ENCODE measurements around the gene MLPH. TPM values are rescaled to one million over a fixed set of nuclear protein-coding genes. Genes with fewer than 3 reads are reported as not detected.

MLPH gene
- total RNA-seq, 2 donors from 2014 or later: 0.75 to 1.0 TPM

- Histone ChIP-seq H3K4me1 (ENCODE audit: control insufficient read depth, insufficient read depth, low read length) (peaks cover 6% of the 10 kb centered on the region), H3K9ac (ENCODE audit: extremely low read depth, low read length, poor library complexity, severe bottlenecking) (no peak overlapping the region), H3K36me3 (ENCODE audit: control insufficient read depth, insufficient read depth, low read length) (no peaks in the 10 kb centered on the region), H3K27me3 (ENCODE audit: control insufficient read depth, insufficient read depth, low read length, poor library complexity, severe bottlenecking) (no peaks in the 10 kb centered on the region), H3K4me3 (ENCODE audit: low read length) (no peak overlapping the region), H3K9me3 (ENCODE audit: control insufficient read depth, low read length) (no peaks in the 10 kb centered on the region), H3K27ac (ENCODE audit: low read depth, low read length) (no peak overlapping the region)
- Mint-ChIP-seq H3K27ac (no peak overlapping the region), H3K27me3 (ENCODE audit: insufficient read depth) (no peaks in the 10 kb centered on the region), H3K4me1 (peaks cover 15% of the 10 kb centered on the region), H3K9me3 (peaks cover 2% of the 10 kb centered on the region), H3K36me3 (ENCODE audit: low read depth) (peaks cover 3% of the 10 kb centered on the region), H3K4me3 (no peak overlapping the region)
- DNase-seq: no peak
- 88 to 100% methylated on average over 2 to 9 of the region's 9 CpGs for WGBS, 2 experiments (ENCODE audit: insufficient coverage in 1 of 2, insufficient read length in 1 of 2)
- TF ChIP-seq, protein P1, sequence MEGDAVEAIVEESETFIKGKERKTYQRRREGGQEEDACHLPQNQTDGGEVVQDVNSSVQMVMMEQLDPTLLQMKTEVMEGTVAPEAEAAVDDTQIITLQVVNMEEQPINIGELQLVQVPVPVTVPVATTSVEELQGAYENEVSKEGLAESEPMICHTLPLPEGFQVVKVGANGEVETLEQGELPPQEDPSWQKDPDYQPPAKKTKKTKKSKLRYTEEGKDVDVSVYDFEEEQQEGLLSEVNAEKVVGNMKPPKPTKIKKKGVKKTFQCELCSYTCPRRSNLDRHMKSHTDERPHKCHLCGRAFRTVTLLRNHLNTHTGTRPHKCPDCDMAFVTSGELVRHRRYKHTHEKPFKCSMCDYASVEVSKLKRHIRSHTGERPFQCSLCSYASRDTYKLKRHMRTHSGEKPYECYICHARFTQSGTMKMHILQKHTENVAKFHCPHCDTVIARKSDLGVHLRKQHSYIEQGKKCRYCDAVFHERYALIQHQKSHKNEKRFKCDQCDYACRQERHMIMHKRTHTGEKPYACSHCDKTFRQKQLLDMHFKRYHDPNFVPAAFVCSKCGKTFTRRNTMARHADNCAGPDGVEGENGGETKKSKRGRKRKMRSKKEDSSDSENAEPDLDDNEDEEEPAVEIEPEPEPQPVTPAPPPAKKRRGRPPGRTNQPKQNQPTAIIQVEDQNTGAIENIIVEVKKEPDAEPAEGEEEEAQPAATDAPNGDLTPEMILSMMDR (conservative IDR thresholded peaks at IDR 0.05): no peak
Observed at GRCh38 chr2:237568121-237568660, 81.1 kb downstream of the MLPH start.

DNA sequence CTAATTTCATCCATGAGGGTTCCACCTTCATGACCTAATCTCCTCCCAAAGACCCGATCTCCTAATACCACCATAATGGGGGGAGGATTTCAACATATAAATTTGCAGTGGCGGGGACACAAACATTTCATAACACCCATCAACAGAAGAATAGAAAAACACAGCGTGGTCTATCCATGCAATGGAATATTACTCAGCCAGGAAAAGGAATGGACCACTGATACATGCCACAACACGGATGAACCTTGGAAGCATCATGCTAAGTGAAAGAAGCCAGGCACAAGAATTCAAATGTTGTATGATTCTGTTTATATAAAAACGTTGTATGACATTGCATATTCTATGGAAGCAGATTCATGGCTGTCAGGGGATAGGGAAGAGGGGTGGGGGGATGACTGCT lies 82.0 kb downstream of the MLPH start:
- DNase-seq: no peak
- H3K27me3 ChIP-seq (ENCODE audit: control insufficient read depth, insufficient read depth, low read length, poor library complexity, severe bottlenecking): no peaks in the 10 kb centered on the region
- no peak overlapping the region for H3K9ac ChIP-seq (ENCODE audit: extremely low read depth, low read length, poor library complexity, severe bottlenecking)
- no peaks in the 10 kb centered on the region for H3K9me3 ChIP-seq (ENCODE audit: control insufficient read depth, low read length)
- H3K4me3 ChIP-seq (ENCODE audit: low read length): no peak overlapping the region
- 93% methylated on average over 4 to 5 of the region's 5 CpGs for WGBS, 2 experiments (ENCODE audit: insufficient coverage in 1 of 2, insufficient read length in 1 of 2)
- peaks cover 6% of the 10 kb centered on the region for H3K4me1 ChIP-seq (ENCODE audit: control insufficient read depth, insufficient read depth, low read length)
- peaks cover 2% of the 10 kb centered on the region for H3K9me3 Mint-ChIP-seq
- TF ChIP-seq, protein P1 (conservative IDR thresholded peaks at IDR 0.05): no peak
- peaks cover 22% of the 10 kb centered on the region for H3K4me1 Mint-ChIP-seq
- no peak overlapping the region for H3K4me3 Mint-ChIP-seq
- H3K27ac Mint-ChIP-seq: no peak overlapping the region
- peaks cover 8% of the 10 kb centered on the region for H3K36me3 Mint-ChIP-seq (ENCODE audit: low read depth)
- H3K27me3 Mint-ChIP-seq (ENCODE audit: insufficient read depth): no peaks in the 10 kb centered on the region
- no peaks in the 10 kb centered on the region for H3K36me3 ChIP-seq (ENCODE audit: control insufficient read depth, insufficient read depth, low read length)
- no peak overlapping the region for H3K27ac ChIP-seq (ENCODE audit: low read depth, low read length)

- Mint-ChIP-seq H3K27me3 (ENCODE audit: insufficient read depth) (no peaks in the 10 kb centered on the region), H3K4me1 (peaks cover 28% of the 10 kb centered on the region), H3K9me3 (peaks cover 2% of the 10 kb centered on the region), H3K27ac (no peak overlapping the region), H3K4me3 (no peak overlapping the region), H3K36me3 (ENCODE audit: low read depth) (peaks cover 15% of the 10 kb centered on the region)
- no peaks in the 10 kb centered on the region for H3K9me3 ChIP-seq (ENCODE audit: control insufficient read depth, low read length)
- H3K4me3 ChIP-seq (ENCODE audit: low read length): no peak overlapping the region
- H3K27me3 ChIP-seq (ENCODE audit: control insufficient read depth, insufficient read depth, low read length, poor library complexity, severe bottlenecking): no peaks in the 10 kb centered on the region
- H3K27ac ChIP-seq (ENCODE audit: low read depth, low read length): no peak overlapping the region
- 90 to 95% methylated on average over 1 to 3 of the region's 3 CpGs for WGBS, 2 experiments (ENCODE audit: insufficient coverage in 1 of 2, insufficient read length in 1 of 2)
- peaks cover 7% of the 10 kb centered on the region for H3K36me3 ChIP-seq (ENCODE audit: control insufficient read depth, insufficient read depth, low read length)
- H3K4me1 ChIP-seq (ENCODE audit: control insufficient read depth, insufficient read depth, low read length): peaks cover 6% of the 10 kb centered on the region
- no peak overlapping the region for H3K9ac ChIP-seq (ENCODE audit: extremely low read depth, low read length, poor library complexity, severe bottlenecking)
- TF ChIP-seq, protein P1 (conservative IDR thresholded peaks at IDR 0.05): no peak
- DNase-seq: no peak
Observed at GRCh38 chr2:237569896-237570295, 82.8 kb downstream of the MLPH start.

Measured in endodermal cell (in vitro differentiated cells).